HG03039 (cell line): Measurements from ENCODE around the gene CNTNAP2.

Experiments used
- ATAC-seq: cut with Tn5 transposase; IDR thresholded peaks from one replicate; pipeline ENCODE4 v1.9.1; 2021; ENCODE audit warnings: mild to moderate bottlenecking, moderate library complexity; ENCODE audit not compliant: unreplicated experiment

CNTNAP2 gene

DNA sequence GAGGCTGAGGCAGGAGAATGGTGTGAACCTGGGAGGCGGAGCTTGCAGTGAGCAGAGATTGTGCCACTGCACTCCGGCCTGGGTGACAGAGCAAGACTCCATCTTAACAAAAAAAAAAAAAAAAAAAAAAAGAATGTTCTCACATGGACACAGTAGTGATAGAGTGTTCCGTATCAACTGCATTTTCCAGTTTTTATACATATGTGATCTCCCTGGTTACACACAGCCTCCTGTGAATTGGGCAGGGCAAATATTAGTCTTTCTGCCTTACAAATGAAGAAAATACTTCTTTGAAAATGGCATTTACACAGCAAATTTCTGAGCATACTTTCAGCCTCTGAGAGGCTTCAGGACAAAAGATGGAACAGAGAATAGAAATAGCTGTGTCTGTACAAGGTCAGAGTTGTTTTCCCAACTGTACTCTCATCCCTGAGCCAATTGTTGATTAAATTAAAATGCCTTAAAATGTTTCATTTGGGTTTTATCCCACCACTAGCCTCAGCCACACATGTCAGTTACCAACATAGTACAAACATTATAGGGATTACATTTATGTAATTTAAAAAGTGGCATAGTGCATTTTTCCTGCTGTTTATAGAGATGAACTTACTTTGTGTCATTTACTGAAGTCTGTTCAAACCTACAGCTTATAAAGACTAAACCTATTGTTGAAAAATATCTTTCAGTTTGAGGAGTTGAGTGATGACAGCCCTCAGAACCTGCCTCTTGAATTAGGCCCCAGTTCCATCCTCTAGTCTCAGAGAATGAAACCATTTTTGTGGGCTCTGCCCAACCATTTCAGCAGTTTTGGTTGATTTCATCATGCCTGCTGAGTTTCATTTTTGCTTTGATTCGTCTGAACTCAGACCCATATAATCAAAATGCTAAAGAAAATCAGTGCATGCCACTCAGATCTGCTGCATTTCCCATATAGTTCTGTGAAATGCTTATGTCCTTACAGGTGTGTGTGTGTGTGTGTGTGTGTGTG lies 1864.5 kb downstream of the CNTNAP2 start:
- ATAC-seq: no peak

DNA sequence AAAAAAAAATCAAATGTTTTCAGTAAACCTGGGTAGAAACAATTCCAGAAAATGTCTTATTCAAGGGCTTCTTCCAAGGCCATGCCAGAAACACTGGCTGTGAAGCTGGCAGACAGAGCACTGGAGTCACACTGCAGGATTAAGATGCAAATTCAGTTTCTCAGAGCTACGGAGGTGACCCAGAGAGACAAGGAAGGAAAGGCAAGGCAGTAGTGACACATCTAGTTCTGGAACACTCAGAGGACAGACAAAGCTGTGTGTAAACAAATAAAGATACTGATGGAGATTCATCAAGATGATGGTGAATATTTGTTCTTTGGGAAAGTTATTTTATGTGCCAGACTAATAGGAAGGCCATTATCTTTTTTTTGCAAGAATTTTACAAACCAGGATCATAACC lies 1865.7 kb downstream of the CNTNAP2 start:
- ATAC-seq: no peak

DNA sequence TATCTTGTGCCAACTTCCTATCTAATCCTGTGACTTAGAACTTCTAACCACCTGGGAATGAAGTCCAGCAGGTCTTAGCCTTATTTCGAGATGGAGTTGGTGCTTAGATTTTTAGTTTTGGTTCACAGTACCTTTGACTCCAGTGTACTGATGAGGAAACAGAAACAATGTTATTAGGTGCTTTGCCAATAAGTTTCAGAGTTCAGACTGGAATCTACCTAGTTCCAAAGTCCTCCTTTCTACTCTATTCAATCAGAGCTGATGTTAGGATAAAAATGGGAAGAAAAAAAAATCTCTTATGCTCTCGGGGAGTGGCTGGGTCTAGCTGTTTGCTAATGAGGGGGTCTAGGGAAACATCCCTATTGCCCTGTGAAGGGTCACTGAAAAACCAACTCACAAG lies 1867.7 kb downstream of the CNTNAP2 start:
- no peak for ATAC-seq

DNA sequence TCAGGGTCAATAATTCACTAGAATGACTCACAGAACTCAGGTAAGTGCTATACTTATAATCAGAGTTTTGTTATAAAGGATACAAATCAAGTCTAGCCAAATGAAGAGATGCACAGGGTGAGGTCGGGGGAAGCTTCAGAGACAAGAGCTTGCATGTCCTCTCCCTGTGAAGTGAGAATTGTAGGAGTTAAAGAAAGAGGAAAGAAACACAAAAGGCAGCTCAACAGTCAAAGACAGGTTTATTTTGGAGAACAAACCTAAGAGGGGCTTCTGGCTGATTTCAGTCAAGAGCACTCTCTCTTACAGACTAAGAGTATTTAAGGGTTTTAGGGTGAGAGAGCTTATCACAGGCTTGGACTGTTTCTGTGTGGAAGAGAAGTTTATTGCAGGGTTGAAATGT lies 1873.5 kb downstream of the CNTNAP2 start:
- no peak for ATAC-seq

DNA sequence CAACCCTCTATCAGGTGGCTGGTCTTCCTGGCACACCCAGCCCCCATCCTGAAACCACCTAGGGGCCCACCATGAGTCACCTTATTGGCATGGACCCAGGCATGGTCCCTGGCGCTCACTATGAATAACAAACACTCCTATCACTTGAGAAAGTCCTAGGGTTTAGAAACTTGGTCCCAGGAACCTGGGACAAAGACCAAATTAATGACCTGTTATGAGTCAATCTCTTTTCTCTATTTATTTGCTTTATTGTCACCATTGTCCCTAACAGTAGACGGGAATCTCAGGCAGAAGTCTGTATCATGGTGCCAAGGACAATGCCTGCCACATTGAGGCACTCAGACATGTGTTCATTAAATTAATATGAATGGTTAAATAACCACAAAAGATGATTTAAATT lies 1874.3 kb downstream of the CNTNAP2 start:
- no peak for ATAC-seq

DNA sequence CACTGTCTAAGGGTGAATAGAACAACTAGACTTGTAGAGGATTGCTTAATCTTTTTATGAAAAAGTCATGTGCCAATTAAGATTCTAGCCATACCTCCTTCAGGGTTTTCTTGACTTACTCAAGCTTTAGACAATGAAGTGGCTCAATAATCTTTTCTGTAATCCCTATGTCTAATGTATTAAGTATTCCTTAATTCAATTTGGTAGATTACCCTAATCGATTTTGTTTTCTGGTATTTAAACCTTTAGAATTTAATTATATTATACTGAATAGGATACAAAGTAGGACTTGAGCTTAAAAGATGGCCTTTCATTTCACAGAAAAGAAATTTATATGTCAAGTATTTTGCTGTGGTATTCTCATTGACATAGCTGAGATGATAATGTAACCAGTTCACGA lies 1876.1 kb downstream of the CNTNAP2 start:
- ATAC-seq: no peak

DNA sequence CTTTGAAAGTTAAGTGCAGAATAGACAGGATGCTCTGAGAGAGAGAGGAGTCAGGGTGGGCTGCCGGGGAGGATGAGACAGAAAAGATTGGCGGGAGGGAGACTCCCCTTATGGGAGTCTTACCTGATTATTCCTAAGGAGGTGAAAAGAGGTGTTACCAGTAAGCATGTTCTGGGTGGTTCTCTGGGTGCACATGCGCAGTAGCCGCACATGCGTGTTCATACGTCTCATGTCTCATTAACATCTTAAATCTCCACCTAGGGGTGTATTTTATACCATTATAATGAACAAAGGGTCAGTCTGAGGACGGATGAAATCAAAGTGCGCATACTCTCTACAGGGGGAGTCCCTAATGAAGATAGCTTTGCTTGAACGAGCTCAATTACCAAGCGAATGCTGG lies 1881.0 kb downstream of the CNTNAP2 start:
- no peak for ATAC-seq

DNA sequence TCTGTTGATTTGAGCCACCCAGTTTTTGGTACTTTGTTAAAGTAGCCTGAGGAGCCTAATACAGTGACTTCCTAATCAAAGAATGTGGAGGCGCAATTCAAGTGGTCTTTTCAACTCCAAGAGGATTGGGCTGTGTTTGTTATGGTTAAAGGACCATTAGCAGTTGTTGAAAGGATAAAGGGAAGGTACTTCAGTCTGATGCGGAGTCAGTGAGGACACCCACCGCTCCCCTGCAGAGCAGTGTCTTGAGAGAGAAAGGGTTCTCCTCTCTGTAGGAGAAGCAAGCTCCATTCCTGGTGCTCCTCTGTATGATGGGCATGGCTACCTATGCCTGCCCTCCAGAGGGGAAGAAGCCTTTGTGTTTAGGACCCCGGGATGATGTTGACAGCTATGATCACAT lies 1883.4 kb downstream of the CNTNAP2 start:
- ATAC-seq: no peak

DNA sequence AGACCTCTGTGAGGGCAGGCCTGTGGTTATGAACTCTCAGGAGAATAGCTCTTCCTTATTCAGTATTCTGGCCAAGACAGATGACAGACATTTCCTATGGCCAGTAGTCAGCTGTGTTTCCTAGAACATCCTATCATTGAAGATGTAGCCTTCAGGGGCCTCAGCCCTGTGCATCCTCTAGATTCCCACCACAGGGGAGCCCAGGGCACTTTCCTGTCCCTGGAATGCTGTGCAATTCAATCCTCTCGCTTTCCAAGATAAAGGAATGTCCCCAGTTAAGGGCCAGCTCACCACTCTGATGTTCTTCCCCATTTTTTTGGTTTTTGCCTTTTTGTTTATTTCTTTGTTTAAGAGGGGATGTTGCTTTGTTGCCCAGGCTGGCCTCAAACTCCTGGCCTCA lies 1895.2 kb downstream of the CNTNAP2 start:
- no peak for ATAC-seq

DNA sequence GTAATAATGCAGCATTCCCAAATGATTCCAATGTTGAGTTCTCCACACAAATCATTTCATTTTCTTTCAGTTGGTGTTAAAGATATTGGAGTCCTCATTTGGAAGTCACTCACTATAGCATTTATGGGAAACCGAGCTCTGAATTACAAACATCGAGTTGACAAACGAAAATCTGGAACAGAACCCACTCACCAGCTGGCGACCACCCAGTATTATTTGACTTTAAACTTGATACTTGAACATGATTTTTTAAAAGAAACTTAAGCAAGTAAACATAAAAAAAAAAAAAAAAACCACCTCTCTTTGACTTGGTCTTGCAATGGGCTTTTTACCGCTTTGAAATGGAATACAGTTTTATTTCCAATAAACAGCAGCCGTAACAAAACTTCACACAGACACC lies 1897.4 kb downstream of the CNTNAP2 start:
- no peak for ATAC-seq

DNA sequence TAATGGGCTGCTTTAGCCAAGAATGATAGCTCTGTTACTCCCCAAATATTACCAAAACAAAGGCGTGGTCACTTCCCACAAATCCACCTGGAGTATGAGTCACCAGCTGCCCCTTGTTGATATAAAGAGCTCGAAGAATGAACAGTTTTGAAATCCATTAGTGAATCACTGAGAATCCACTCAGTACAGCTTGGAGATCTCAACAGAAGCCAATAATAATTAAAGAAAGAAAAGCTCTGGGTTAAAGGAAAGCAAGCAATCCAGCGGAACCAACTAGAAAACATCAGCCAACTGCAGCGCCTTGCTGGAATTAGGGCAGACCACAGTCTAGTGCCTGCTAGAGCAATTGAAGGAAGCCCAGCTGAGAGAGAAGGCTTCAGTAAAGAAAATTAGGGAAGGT lies 1897.9 kb downstream of the CNTNAP2 start:
- no peak for ATAC-seq

DNA sequence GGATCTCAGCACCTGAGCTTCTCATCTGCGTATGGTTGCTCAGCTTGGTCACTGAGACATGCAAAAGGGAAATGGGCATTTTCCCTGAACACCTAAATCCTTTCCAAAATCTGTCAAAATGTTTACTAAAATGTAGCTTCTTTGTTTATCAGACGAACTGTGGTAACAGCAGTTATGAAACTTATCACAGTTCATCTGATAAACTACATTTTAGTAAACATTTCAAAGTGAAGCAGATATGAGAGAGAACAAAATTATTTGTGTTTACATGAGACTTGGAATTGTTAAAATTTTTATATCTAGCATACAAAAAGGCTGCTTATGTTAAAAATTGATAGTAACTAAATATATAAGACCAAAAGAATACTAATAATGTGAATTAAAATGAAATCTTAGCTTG lies 1900.5 kb downstream of the CNTNAP2 start:
- ATAC-seq: no peak

DNA sequence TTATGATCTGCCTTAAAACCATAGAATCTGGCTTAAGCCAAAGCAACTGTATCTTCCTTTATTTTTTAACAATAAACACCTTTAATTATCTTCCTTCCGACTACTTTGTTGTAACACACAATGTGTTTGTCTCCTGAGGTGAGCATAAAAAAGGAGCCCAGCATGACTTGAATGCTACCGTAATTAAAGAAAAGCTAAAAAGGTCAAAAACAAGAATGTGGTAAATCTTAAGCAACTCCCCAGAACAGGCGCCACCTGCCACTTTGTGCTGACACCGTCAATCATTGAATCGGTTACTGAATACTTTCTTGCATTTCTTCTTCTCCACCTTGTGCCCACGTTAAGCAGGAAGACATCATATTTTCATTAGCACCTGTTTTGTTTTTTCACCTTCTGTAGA lies 1904.1 kb downstream of the CNTNAP2 start:
- no peak for ATAC-seq

DNA sequence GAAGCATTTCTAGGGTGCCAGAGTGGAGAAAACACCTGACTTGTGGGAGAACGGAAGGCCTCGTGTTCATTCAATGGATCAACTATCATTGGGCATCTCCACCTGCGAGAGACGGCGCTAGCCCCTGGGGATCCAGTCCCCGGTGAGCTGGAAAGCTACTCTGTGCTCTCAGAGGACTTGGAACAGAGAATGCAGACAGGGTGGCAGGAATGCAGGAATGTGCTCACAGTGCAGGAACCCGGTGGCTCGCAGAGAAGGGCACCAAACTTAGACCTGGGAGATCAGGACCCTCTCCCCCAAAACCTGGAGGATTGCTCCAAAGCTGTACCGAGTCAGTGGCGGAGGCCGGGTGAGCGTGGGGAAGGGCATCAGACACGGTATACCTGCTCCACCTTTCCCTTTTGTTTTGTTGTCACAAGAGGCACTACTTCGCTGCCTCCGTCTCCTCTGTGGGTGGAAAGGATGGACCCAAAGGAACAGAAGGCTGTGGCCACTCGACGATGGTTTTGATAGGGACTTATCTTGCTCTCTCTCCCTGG lies 1905.0 kb downstream of the CNTNAP2 start:
- ATAC-seq: no peak

DNA sequence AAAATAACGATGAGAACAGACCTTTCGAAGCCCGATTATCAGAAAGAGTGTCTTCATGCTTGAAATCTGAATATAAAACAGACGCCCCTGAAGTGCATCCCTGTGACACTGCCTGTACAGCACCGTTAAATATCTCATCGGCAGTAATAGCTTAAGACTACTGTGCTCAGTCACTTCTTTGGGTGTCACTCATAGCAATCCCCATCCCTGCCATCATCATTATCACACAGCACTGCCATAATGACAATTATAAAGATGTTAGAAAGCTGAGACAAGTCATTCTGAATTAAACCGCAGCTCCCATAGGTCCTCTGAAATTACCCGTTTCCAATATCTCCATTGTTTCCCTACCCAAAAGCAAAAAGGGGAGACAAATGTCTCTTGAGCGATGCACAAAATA lies 1906.2 kb downstream of the CNTNAP2 start:
- no peak for ATAC-seq

DNA sequence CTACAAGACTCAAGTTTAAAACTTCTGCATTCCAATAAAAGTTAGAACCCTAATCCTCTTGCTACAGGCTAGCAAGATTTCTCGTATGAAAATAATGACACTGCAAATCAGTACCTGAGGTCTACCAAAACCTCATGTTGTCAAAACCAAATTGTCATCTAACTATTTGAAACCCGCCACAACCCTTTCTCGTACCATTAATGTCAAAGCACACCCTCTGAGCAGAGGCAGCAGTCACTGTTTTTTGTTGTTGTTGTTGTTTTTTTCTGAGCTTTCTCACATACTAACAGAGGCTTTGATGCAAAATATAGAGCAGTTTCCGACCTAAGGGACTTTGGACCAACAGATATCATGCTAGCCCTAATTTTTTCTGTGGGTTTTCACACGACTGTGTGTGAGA lies 1910.1 kb downstream of the CNTNAP2 start:
- ATAC-seq: no peak

DNA sequence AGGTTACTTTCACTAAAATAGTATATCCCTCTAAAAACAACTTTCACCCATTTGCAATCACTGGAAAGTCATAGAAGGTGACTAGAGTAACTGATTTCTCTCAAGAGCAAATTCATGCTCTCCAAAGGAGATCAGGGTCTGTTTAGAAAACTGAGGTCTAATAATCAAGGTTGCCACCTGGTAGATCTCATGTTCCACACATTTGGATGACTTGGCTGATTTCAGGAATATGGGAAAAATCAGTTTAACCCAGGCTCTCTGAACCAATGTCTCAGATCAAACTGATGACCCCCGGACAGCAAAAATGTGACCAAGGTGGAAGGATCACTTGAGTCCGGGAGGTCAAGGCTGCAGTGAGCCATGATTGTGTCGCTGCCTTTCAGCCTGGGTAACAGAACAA lies 1911.6 kb downstream of the CNTNAP2 start:
- ATAC-seq: no peak

DNA sequence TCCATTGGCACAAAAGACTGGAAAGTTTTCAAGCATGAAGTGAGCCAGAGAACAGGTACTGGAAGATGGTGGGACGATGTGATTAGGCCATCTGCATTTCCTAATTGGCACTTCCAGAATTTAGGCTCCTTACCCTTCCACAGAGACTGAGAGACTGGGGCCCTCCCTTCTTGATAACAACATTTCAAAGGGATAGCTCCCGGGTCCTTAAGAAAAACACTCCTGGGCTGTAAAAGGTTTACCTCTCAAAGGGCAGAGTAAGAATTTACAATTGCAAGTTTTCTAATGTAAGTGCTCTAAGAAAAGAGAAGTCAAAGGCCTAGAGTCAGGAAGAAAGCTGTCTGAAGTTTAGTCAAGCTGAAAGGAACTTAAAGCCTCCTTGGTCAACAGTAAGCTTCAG lies 1914.4 kb downstream of the CNTNAP2 start:
- ATAC-seq: no peak

DNA sequence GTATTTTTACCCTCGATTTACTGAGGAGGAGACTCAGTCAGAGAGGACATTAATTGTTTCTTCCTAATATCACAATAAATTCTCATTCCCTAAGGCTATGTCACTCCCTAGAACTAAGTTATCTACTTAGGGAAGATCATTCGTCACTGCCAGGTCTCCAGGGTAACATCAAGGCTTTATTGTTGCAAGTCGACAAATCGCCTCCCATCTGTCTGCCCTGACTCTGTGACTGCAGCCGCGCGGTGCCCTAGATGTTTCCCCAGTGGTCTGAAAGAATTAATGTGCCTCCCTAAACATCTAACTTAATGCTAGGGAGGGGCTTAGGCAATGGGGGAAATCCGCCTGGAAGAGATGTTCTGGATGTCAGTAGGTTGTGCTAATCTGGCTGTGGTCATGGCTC lies 1915.2 kb downstream of the CNTNAP2 start:
- ATAC-seq: no peak

DNA sequence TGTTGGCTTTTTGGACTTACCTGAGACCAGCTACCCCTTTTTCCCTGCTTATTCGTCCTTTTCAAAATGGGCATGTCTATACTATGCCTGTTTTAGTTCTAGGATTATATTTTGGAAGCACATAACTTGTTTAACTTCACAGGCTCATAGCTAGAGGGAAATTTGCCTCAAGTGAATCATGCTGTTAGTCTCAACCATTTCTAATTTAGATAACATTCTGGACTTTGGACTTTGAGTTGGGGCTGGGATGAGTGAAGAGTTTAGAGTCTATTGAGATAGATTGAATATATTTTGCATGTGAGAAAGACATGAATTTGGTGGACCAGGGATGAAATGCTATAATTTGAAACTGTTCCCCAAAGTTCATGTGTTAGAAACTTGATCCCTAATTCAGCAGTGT lies 1919.3 kb downstream of the CNTNAP2 start:
- ATAC-seq: no peak

DNA sequence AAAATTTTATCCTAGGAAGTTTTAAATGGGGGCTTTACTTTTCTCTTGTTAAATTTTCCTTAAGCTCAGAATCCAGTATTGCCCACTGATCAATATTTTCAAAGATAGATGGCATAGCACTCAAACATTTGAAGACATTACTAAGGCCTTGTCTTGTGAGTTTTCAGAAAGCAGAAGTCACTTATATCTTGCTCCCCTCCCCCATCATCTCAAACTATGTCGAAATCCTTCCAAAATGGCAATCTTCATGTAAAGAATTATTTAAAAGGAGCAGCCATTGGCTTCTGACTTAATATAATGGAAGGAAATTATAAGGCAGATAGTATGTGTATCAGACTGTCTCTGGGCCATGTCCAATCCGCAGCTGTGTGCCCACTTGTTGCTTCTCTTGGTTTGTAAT lies 1920.4 kb downstream of the CNTNAP2 start:
- no peak for ATAC-seq

DNA sequence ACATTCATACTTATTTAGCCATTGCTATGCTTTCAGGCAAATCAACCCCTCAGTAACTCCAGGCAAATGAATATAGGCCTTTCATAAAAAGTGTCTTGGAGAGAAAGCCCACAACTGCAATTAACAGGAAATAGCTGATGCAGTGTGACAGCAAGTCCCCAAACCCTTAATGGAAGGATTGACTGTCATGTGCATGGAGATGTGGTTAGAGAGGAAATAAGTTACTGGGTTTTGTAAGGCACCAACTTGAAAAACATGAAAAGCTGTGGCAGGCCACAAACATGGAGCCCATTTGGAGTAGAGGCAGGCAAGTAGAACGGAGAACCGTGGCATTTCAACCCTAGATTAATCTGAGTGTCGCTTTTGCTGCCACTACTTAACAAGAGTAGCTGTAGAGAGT lies 1924.6 kb downstream of the CNTNAP2 start:
- ATAC-seq: no peak
